ENCODE results near the gene CORO2B.
"Not testable (repeated sequence)": the region's sequence is repeated elsewhere in the genome, so short reads cannot be mapped to it uniquely, and the experiment has no call there.

Gene CORO2B

DNA sequence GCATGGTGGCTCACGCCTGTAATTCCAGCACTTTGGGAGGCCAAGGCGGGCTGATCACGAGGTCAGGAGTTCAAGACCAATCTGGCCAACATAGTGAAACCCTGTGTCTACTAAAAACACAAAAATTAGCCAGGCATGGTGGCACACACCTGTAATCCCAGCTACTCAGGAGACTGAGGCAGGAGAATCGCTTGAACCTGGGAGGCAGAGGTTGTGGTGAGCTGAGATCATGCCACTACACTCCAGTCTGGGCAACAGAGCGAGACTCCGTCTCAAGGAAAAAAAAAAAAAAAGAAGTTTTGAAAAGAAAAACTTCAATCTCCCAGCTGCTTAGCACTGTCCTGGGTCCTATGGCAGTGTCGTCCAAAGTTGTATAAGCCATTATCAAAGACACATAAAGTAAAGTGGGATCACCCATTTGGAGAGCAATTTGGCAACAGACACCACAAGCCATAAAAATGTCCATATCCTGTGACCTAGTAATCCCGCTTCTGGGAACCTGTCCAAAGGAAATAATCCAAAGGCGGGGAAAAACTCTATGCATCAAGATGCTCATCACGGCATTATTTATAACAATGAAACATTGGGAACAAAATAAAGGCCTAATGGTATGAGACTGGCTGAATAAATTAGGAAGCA lies 26.2 kb downstream of the CORO2B start:
- H3K27me3 ChIP-seq (ENCODE audit: control insufficient read depth, insufficient read depth, low read length); H3K9me3 ChIP-seq (replicated peaks; ENCODE audit: low read length); H3K36me3 ChIP-seq (ENCODE audit: insufficient read depth, low read length); H3K4me2 ChIP-seq (ENCODE audit: low read length); H3K4me3 ChIP-seq (ENCODE audit: low read length); H3K9ac ChIP-seq (ENCODE audit: low read depth, low read length): not testable (repeated sequence)
- peaks cover 29% of the 10 kb centered on the region for H3K4me1 ChIP-seq (ENCODE audit: control insufficient read depth, insufficient read depth, low read length)

DNA sequence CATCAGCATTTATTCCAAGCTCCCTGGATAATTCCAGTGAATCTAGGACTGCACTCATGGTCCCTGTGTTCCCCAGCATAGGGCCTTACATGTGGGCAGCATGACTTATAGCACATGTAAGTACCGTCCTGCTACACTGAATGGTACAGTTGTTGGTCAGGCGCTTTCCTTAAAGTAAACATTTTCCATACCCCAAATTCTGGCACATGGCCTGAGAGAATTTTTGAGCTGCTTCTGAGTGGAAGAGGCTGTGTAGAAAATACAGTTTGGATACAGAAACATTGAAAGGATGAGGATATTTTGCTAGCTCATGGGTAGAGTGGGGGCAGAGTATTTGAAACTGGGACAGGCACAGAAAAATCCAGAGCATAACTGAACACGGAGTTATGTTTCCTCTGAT lies 27.6 kb downstream of the CORO2B start:
- Histone ChIP-seq H3K9me3 (replicated peaks; ENCODE audit: low read length) (no peaks in the 10 kb centered on the region), H3K36me3 (ENCODE audit: insufficient read depth, low read length) (no peaks in the 10 kb centered on the region), H3K27me3 (ENCODE audit: control insufficient read depth, insufficient read depth, low read length) (no peaks in the 10 kb centered on the region), H3K4me3 (ENCODE audit: low read length) (no peak overlapping the region), H3K4me1 (ENCODE audit: control insufficient read depth, insufficient read depth, low read length) (peaks cover 29% of the 10 kb centered on the region), H3K9ac (ENCODE audit: low read depth, low read length) (no peak overlapping the region), H3K4me2 (ENCODE audit: low read length) (no peak overlapping the region)

- Histone ChIP-seq H3K4me3 (ENCODE audit: low read length) (no peak overlapping the region), H3K27me3 (ENCODE audit: control insufficient read depth, insufficient read depth, low read length) (no peaks in the 10 kb centered on the region), H3K9ac (ENCODE audit: low read depth, low read length) (no peak overlapping the region), H3K4me1 (ENCODE audit: control insufficient read depth, insufficient read depth, low read length) (peaks cover 29% of the 10 kb centered on the region), H3K36me3 (ENCODE audit: insufficient read depth, low read length) (no peaks in the 10 kb centered on the region), H3K9me3 (replicated peaks; ENCODE audit: low read length) (no peaks in the 10 kb centered on the region), H3K4me2 (ENCODE audit: low read length) (no peak overlapping the region)
Observed at GRCh38 chr15:68608206-68608843, 29.5 kb downstream of the CORO2B start.

DNA sequence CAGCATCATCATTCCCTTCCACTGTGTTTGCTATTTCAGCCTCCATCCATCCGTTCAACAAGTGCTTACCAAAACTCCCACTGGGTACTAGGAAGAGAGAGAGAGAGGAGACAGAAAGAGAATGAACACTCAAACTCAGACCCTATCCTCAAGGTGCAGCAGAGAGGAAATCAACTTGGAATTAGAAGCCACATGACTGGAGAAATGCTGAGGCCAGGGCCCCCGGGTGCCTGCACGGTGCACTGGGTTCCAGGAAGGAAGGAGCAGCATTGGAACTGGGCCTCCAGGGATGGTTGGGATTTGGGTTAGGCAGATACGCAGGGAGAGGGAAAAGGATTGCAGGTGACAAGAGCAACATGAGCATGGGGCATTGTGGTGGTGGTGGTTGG lies 30.0 kb downstream of the CORO2B start:
- H3K9ac ChIP-seq (ENCODE audit: low read depth, low read length), result no peak overlapping the region
- H3K36me3 ChIP-seq (ENCODE audit: insufficient read depth, low read length), result no peaks in the 10 kb centered on the region
- no peaks in the 10 kb centered on the region for H3K27me3 ChIP-seq (ENCODE audit: control insufficient read depth, insufficient read depth, low read length)
- H3K4me1 ChIP-seq (ENCODE audit: control insufficient read depth, insufficient read depth, low read length), result peaks cover 29% of the 10 kb centered on the region
- H3K4me2 ChIP-seq (ENCODE audit: low read length), result no peak overlapping the region
- H3K4me3 ChIP-seq (ENCODE audit: low read length), result no peak overlapping the region
- H3K9me3 ChIP-seq (replicated peaks; ENCODE audit: low read length), result no peaks in the 10 kb centered on the region

GRCh38 chr15:68609629-68610028 lies 30.8 kb downstream of the CORO2B start:
- Histone ChIP-seq H3K27me3 (ENCODE audit: control insufficient read depth, insufficient read depth, low read length) (no peaks in the 10 kb centered on the region), H3K4me1 (ENCODE audit: control insufficient read depth, insufficient read depth, low read length) (peaks cover 33% of the 10 kb centered on the region), H3K9ac (ENCODE audit: low read depth, low read length) (no peak overlapping the region), H3K36me3 (ENCODE audit: insufficient read depth, low read length) (no peaks in the 10 kb centered on the region), H3K4me2 (ENCODE audit: low read length) (no peak overlapping the region), H3K9me3 (replicated peaks; ENCODE audit: low read length) (no peaks in the 10 kb centered on the region), H3K4me3 (ENCODE audit: low read length) (no peak overlapping the region)

DNA sequence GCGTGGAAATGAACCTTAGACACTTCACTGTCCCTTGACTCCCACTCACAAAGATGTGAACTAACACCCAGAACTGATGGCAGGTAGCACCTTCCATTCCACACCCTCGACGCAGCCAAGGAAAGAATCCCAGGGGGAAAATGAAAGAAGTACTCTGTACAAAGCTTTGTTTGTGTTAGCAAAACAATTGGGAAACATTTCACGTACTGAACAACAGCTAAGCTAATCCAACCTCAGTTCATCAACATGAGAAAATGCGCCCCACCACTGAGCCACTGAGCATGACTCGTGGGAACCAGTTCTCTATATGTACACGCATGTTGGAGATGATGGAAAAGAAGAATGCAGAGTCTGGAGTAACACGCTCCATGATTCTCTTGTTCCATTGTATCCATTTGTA lies 32.0 kb downstream of the CORO2B start:
- Histone ChIP-seq H3K4me2 (ENCODE audit: low read length) (no peak overlapping the region), H3K9me3 (replicated peaks; ENCODE audit: low read length) (no peaks in the 10 kb centered on the region), H3K36me3 (ENCODE audit: insufficient read depth, low read length) (no peaks in the 10 kb centered on the region), H3K27me3 (ENCODE audit: control insufficient read depth, insufficient read depth, low read length) (no peaks in the 10 kb centered on the region), H3K4me3 (ENCODE audit: low read length) (no peak overlapping the region), H3K9ac (ENCODE audit: low read depth, low read length) (no peak overlapping the region), H3K4me1 (ENCODE audit: control insufficient read depth, insufficient read depth, low read length) (peaks cover 31% of the 10 kb centered on the region)

- no peak overlapping the region for H3K4me2 ChIP-seq (ENCODE audit: low read length)
- H3K9ac ChIP-seq (ENCODE audit: low read depth, low read length), result no peak overlapping the region
- H3K4me1 ChIP-seq (ENCODE audit: control insufficient read depth, insufficient read depth, low read length), result peaks cover 47% of the 10 kb centered on the region
- H3K36me3 ChIP-seq (ENCODE audit: insufficient read depth, low read length), result no peaks in the 10 kb centered on the region
- no peaks in the 10 kb centered on the region for H3K27me3 ChIP-seq (ENCODE audit: control insufficient read depth, insufficient read depth, low read length)
- H3K9me3 ChIP-seq (replicated peaks; ENCODE audit: low read length), result no peaks in the 10 kb centered on the region
- no peak overlapping the region for H3K4me3 ChIP-seq (ENCODE audit: low read length)
Observed at GRCh38 chr15:68612503-68612902, 33.7 kb downstream of the CORO2B start.

DNA sequence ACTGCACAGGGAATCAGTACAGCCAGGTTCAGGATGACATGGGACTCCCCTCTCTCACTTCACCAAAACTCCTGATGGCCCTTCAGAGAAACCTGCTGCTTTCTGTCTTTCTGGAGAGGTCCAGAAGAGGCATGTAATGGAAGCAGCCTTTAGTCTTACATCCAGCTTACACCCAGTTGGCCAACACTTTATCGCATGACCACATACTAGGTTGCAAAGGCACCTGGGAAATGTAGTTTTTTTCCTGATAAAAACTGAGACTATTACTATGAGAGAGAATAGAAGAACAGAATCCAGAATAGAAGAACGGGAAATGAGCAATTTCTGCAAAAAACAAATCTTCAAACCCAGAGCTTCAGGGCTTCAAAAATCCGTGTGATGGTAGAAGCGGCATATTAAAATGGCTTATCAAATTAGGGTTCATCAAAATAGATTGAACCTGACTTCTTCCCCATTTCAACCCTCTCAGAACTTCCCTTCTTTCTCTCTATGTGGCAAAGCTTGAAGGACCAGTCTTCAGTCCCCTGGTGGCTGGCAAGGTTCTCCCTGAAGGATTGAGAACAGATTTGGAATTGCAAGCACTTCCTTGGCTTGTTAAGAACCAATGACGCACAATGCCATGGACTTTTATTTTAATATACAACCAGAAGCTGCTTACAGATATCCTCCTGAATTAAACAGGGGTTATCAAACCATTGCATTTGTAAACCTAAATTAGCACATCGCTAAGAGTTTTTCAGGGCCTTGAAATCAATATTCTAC lies 34.4 kb downstream of the CORO2B start:
- Histone ChIP-seq H3K9ac (ENCODE audit: low read depth, low read length) (no peak overlapping the region), H3K4me3 (ENCODE audit: low read length) (no peak overlapping the region), H3K27me3 (ENCODE audit: control insufficient read depth, insufficient read depth, low read length) (no peaks in the 10 kb centered on the region), H3K9me3 (replicated peaks; ENCODE audit: low read length) (no peaks in the 10 kb centered on the region), H3K36me3 (ENCODE audit: insufficient read depth, low read length) (no peaks in the 10 kb centered on the region), H3K4me2 (ENCODE audit: low read length) (no peak overlapping the region), H3K4me1 (ENCODE audit: control insufficient read depth, insufficient read depth, low read length) (peaks cover 42% of the 10 kb centered on the region)

DNA sequence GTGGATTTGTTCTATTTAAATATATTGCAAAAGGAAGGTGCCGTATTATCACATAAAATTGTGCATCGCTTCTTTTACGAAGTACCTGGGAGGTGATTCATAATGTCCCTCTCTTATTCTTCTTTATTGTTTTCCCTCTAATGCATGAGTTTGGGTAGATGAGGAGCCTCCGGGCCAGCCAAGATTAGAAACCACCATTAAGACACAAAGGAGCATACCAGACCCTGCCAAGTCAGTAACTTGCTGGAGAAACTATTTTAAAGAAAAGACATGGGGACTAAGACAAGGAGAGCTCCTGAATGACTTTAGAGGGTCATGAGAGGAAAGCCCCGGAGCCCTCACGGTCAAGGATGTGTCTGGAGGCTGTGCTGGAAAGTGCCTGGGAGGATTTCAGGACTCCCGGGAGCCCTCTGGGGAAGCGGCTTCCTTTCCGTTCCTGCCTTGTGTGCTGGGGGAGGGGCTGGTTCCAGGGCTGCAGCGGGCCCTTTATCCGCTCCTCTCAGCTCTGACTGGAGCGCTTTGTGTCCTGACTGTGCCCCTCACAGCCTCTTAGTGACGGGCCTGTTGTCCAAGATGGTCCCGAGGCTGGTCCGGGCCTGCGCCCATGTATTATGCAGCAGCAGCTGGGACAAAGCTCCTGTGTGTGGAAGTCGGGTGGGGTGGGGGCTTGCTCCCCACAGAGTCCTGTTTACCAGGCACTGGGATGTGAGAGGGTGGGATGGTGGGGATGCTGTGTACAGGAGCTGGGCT lies 35.7 kb downstream of the CORO2B start:
- no peaks in the 10 kb centered on the region for H3K27me3 ChIP-seq (ENCODE audit: control insufficient read depth, insufficient read depth, low read length)
- no peak overlapping the region for H3K4me2 ChIP-seq (ENCODE audit: low read length)
- peaks cover 42% of the 10 kb centered on the region for H3K4me1 ChIP-seq (ENCODE audit: control insufficient read depth, insufficient read depth, low read length)
- no peaks in the 10 kb centered on the region for H3K36me3 ChIP-seq (ENCODE audit: insufficient read depth, low read length)
- no peaks in the 10 kb centered on the region for H3K9me3 ChIP-seq (replicated peaks; ENCODE audit: low read length)
- no peak overlapping the region for H3K4me3 ChIP-seq (ENCODE audit: low read length)
- no peak overlapping the region for H3K9ac ChIP-seq (ENCODE audit: low read depth, low read length)

DNA sequence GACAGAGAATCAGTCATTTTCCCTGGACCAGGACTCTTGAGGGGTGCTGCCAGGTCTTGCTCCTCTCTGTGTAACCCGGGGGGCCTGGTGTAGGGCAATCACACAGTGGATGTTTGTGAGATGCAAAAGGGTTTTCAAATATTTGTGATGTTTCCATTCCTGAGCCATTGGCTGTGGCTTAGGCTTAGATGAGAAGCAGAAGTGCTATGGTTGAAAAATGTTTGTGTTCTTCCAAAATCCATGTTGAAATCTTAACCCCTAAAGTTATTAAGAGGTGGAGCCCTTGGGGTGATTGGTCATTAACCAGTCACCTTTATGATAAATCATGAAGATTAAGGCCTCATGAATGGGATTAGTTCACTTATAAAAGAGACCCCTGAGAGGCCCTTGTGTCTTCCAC lies 36.5 kb downstream of the CORO2B start:
- Histone ChIP-seq H3K36me3 (ENCODE audit: insufficient read depth, low read length) (no peaks in the 10 kb centered on the region), H3K9ac (ENCODE audit: low read depth, low read length) (no peak overlapping the region), H3K4me3 (ENCODE audit: low read length) (no peak overlapping the region), H3K4me2 (ENCODE audit: low read length) (no peak overlapping the region), H3K27me3 (ENCODE audit: control insufficient read depth, insufficient read depth, low read length) (no peaks in the 10 kb centered on the region), H3K9me3 (replicated peaks; ENCODE audit: low read length) (no peaks in the 10 kb centered on the region), H3K4me1 (ENCODE audit: control insufficient read depth, insufficient read depth, low read length) (peaks cover 42% of the 10 kb centered on the region)

- Histone ChIP-seq H3K4me3 (ENCODE audit: low read length) (no peak overlapping the region), H3K4me1 (ENCODE audit: control insufficient read depth, insufficient read depth, low read length) (peaks cover 47% of the 10 kb centered on the region), H3K9ac (ENCODE audit: low read depth, low read length) (no peak overlapping the region)
Observed at GRCh38 chr15:68615811-68616210, 37.0 kb downstream of the CORO2B start.

More at GRCh38 chr15:68615811-68616210, 37.0 kb downstream of the CORO2B start:
- Histone ChIP-seq H3K36me3 (ENCODE audit: insufficient read depth, low read length) (no peaks in the 10 kb centered on the region), H3K9me3 (replicated peaks; ENCODE audit: low read length) (no peaks in the 10 kb centered on the region), H3K27me3 (ENCODE audit: control insufficient read depth, insufficient read depth, low read length) (no peaks in the 10 kb centered on the region), H3K4me2 (ENCODE audit: low read length) (no peak overlapping the region)
